Erythroblast (primary cell): Measurements from ENCODE around the gene PLCB4.

Experiments
- GATA1 ChIP-seq: IDR thresholded peaks from 2 replicates; pipeline ENCODE4 v1.6.1; 2011; ENCODE audit warnings: low read depth, mild to moderate bottlenecking, control low read depth, low read length, moderate library complexity
- POLR2A ChIP-seq: IDR thresholded peaks from 2 replicates; pipeline ENCODE4 v1.6.1; 2011; ENCODE audit warnings: mild to moderate bottlenecking, low read length

DNA sequence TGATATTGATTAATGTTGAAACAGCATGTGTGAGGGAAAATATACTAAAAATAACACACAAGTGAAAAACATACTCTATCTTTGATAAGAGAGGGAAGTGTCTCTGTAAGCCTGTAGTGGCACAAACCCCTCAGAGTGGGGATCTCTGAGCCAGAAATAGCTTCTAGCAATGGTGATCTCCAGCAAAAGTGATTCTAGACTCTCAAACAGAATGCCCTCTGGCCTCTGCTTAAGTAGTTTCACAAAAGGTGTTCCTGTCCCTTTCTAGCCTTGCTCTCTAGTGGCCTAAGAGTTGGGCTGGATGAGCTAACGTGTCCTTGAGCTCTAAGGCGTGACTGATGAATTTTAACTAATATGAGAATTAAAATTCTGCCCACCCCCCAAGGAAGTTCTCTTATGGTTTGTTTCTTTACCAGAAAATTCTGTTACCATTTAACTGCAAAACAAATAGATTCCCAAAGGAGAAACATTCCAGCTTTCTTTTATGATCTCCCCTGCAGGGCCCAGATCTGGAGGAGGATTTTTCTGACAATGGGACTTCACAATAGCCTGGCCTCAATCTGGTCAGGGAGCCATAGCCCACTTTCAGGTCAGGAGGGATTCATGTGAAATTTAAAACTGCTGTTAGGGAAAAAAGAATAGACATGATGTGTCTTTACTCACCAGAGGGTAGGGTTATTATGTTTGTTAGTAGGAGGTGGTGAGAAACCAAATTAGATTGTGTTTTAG is 263.0 kb downstream of the PLCB4 start:
- TF ChIP-seq POLR2A: no peak
- TF ChIP-seq GATA1: no peak
